ENCODE measurements around the gene UVSSA.
"Not testable (repeated sequence)": the region's sequence is repeated elsewhere in the genome, so short reads cannot be mapped to it uniquely, and the experiment has no call there.

Gene UVSSA

DNA sequence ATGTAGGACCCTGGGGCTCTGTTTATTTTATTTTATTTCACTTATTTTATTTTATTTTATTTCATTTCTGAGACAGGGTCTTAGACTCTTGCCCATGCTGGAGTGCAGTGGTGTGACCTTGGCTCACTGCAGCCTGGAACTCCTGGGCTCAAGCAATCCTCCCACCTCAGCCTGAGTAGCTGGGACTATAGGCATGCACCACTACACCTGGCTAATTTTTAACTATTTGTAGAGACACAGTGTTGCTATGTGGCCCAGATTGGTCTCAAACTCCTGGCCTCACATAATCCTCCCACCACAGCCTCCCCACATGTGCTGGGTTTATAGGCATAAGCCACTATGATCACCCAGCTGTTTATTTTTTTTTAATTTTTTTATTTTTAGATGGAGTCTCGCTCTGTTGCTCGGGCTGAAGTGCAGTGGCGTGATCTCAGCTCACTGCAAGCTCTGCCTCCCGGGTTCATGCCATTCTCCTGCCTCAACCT, 96.7 kb downstream of the UVSSA start:
- not testable (repeated sequence) for DNase-seq (ENCODE audit: low spot score)

Measured in D341Med (cell line).